Endothelial cell (in vitro differentiated cells): Measurements from ENCODE around the gene BTLA. TPM values are rescaled to one million over a fixed set of nuclear protein-coding genes. Genes with fewer than 3 reads are reported as not detected.
"Not testable (repeated sequence)": the region's sequence is repeated elsewhere in the genome, so short reads cannot be mapped to it uniquely, and the experiment has no call there.

Source experiments
- DNase-seq: peaks from one replicate; pipeline ENCODE4 v3.0.0; 2021; ENCODE audit warnings: low spot score
- H3K27ac Mint-ChIP-seq: one replicate; pipeline ENCODE4 v1.8.0; 2021; ENCODE audit warnings: mixed read lengths, inconsistent platforms; ENCODE audit not compliant: unreplicated experiment
- H3K27me3 Mint-ChIP-seq: one replicate; pipeline ENCODE4 v1.8.0; 2021; ENCODE audit warnings: mild to moderate bottlenecking, moderate library complexity, mixed read lengths, inconsistent platforms; ENCODE audit not compliant: unreplicated experiment
- H3K36me3 Mint-ChIP-seq: one replicate; pipeline ENCODE4 v1.8.0; 2021; ENCODE audit warnings: mild to moderate bottlenecking, low read depth, mixed read lengths, inconsistent platforms; ENCODE audit not compliant: unreplicated experiment
- H3K4me1 Mint-ChIP-seq: one replicate; pipeline ENCODE4 v1.8.0; 2021; ENCODE audit warnings: mild to moderate bottlenecking, mixed read lengths, inconsistent platforms; ENCODE audit not compliant: unreplicated experiment
- H3K4me3 Mint-ChIP-seq: one replicate; pipeline ENCODE4 v1.8.0; 2021; ENCODE audit warnings: mild to moderate bottlenecking, mixed read lengths, inconsistent platforms; ENCODE audit not compliant: unreplicated experiment
- H3K9me3 Mint-ChIP-seq: one replicate; pipeline ENCODE4 v1.8.0; 2021; ENCODE audit warnings: mixed read lengths, inconsistent platforms; ENCODE audit not compliant: unreplicated experiment
- CTCF ChIP-seq: fragments of 200-600 bp; sonication (generic); IDR thresholded peaks from one replicate; pipeline ENCODE4 v1.5.0; 2021; ENCODE audit warnings: antibody characterized with exemption; ENCODE audit not compliant: unreplicated experiment
- total RNA-seq: library from RNA; stranded (reverse); fragmentation: NEBNext Ultra II Directional; extraction: Animal tissue kit (Norgen Biotek cat#: 25700); gene quantifications from one replicate; pipeline ENCODE4 v1.2.1, GENCODE V29; 2021; ENCODE audit not compliant: unreplicated experiment

Gene BTLA
- total RNA-seq, 1 donor from 2014 or later = not detected

DNA sequence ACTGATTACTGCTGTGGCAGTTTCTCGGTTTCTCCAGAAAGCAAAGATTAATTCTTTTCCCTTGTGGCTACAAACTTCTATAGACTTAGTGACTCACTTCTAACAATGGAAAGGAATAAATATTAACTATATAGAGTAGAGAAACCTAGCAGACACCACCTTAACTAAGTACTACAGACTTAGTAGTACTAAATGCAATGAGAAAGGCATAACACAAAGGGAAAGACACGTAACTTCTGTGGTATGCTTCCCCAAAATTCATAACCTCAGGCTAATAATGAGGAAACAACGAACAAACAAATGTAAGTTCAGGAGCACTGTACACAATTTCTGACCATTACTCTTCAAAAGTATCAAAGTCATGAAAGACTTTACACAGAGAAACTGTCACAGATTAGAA is 31.3 kb upstream of the BTLA start:
- no peaks in the 10 kb centered on the region for H3K4me1 Mint-ChIP-seq
- H3K27me3 Mint-ChIP-seq = no peaks in the 10 kb centered on the region
- H3K9me3 Mint-ChIP-seq = no peaks in the 10 kb centered on the region
- H3K36me3 Mint-ChIP-seq = peaks cover 21% of the 10 kb centered on the region
- DNase-seq = no peak
- H3K27ac Mint-ChIP-seq = no peak overlapping the region
- TF ChIP-seq CTCF = no peak
- no peak overlapping the region for H3K4me3 Mint-ChIP-seq

DNA sequence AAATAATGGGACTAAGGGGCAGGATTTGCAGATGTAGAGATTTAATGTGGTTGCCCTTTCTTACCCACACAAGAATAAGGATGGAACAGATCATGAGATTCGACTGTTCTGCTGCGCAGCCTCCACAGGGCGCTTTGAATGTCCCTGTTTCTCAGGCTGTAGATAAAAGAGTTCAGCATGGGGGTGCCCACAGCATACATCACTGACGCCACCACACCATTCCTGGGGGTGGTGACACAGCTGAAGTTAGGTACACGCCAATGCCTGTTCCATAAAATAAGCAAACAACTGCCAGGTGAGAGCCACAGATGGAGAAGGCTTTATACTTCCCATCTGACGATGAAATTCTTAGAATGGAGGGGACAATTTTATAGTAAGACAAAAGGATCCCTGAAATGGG is 24.9 kb upstream of the BTLA start:
- H3K9me3 Mint-ChIP-seq, H3K4me3 Mint-ChIP-seq, H3K27ac Mint-ChIP-seq, DNase-seq, H3K27me3 Mint-ChIP-seq, H3K4me1 Mint-ChIP-seq: not testable (repeated sequence)
- H3K36me3 Mint-ChIP-seq = peaks cover 12% of the 10 kb centered on the region

DNA sequence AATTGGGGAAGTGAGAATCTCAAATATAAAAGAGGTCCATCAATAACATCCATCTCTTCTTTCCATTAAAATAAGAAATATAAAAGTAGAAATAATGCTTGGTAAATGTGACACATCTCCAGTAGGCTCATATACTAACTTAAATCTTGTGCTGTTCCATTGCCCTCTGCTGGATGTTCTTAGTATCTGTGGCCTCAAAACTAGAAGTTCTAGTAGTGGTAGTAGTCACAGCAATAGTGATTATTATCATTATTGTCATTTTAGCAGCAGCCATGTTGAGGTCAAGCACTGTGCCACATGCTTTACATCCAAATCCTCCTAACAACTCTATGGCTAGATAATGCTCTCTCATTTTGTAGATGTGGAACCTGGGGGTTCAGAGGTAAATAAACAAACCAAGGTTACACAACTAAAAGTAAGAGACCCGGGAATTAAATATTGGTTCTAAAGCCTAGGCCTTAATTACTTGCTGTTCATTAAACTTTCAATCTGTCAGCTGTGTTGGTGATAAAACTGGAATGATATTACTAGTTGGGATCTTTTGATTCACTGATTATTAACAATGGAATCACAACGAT is 20.2 kb upstream of the BTLA start:
- DNase-seq = peak; percentile 22
- Mint-ChIP-seq H3K27me3 (peaks cover 2% of the 10 kb centered on the region), H3K4me3 (no peak overlapping the region), H3K4me1 (no peaks in the 10 kb centered on the region), H3K27ac (no peak overlapping the region), H3K9me3 (no peaks in the 10 kb centered on the region), H3K36me3 (peaks cover 3% of the 10 kb centered on the region)
- peak; percentile 71 for TF ChIP-seq CTCF

DNA sequence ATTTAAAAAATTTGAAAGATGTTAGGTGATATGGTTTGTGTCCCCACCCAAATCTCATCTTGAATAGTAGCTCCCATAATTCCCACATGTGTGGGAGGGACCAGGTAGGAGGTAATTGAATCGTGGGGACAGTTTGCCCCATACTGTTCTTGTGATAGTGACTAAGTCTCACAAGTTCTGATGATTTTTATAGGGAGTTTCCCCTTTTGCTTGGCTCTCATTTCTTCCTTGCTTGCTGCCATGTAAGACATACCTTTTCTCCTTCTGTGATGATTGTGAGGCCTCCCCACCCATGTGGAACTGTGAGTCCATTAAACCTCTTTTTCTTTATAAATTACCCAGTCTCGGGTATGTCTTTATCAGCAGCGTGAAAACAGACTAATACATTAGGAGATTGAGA is 19.7 kb upstream of the BTLA start:
- H3K4me3 Mint-ChIP-seq, H3K4me1 Mint-ChIP-seq, DNase-seq, H3K27ac Mint-ChIP-seq, H3K9me3 Mint-ChIP-seq, H3K36me3 Mint-ChIP-seq, H3K27me3 Mint-ChIP-seq: not testable (repeated sequence)

- no peak for TF ChIP-seq CTCF
- H3K36me3 Mint-ChIP-seq = peaks cover 6% of the 10 kb centered on the region
- H3K27ac Mint-ChIP-seq = no peak overlapping the region
- no peaks in the 10 kb centered on the region for H3K9me3 Mint-ChIP-seq
- peaks cover 2% of the 10 kb centered on the region for H3K27me3 Mint-ChIP-seq
- H3K4me1 Mint-ChIP-seq = peaks cover under 1% of the 10 kb centered on the region
- no peak for DNase-seq
- no peak overlapping the region for H3K4me3 Mint-ChIP-seq
Observed at GRCh38 chr3:112514527-112515128, 15.4 kb upstream of the BTLA start.

- no peak overlapping the region for H3K27ac Mint-ChIP-seq
- TF ChIP-seq CTCF = no peak
- peaks cover 6% of the 10 kb centered on the region for H3K36me3 Mint-ChIP-seq
- H3K4me1 Mint-ChIP-seq = peaks cover 15% of the 10 kb centered on the region
- H3K27me3 Mint-ChIP-seq = peaks cover 2% of the 10 kb centered on the region
- no peak for DNase-seq
- no peaks in the 10 kb centered on the region for H3K9me3 Mint-ChIP-seq
- H3K4me3 Mint-ChIP-seq = no peak overlapping the region
Observed at GRCh38 chr3:112512320-112512719, 13.0 kb upstream of the BTLA start.
